Activated CD4-positive, alpha-beta T cell treated with anti-CD3 and anti-CD28 coated beads, Interleukin-2, amount 50 U/mL, for 16 hours (primary cell): ENCODE measurements around the gene KRTAP2-3.
"Not testable (repeated sequence)": the region's sequence is repeated elsewhere in the genome, so short reads cannot be mapped to it uniquely, and the experiment has no call there.

Source experiments
- DNase-seq: peaks from one replicate; pipeline ENCODE4 v3.0.0-alpha.2; 2020

The KRTAP2-3 gene

DNA sequence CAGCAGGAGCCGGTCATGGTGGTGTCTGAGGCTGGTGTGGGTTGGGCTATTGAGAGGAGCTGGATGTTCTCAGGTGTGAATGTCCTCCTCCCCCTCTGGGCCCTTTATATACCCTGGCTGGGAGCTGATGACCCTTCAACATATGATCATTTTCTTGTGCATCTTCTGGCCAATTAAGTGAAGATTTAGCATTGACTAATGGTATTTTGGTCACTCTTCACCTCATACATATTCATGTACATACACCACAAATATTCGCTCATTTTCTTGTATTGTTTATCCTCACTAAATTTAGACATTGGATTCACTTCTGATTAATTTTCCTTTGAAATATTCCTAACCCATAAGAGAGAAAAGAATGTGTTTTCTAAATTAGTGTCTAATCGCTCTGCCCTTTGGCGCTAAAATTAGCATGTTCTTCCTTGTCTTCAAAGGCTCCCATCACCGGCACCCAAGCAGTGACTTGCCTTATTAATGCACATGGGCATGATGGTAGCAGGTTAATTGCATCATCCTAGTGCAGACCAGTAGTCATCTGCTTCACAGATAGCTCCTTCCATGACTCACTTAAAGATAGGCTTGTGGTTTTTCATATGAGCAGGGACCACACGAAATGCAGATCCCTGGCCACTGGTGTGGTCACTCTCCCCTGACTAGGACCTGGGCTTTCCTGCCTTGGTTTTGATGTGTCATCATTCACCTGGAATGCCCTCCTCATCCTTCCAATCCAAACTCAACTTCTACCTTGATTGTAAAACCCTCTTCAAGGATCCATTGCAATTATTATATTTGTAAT is 6.1 kb upstream of the KRTAP2-3 start, which contains the start of gene KRTAP2-4:
Gene KRTAP2-4, minus strand, starts transcription at position 51 of the 796 bp plus-strand sequence. Its CDS starts 34 bp downstream, at position 17.
- DNase-seq: no peak

- DNase-seq: not testable (repeated sequence)
Observed at GRCh38 chr17:41065016-41065689, 5.2 kb upstream of the KRTAP2-3 start.

- DNase-seq: no peak
Observed at GRCh38 chr17:41064301-41064700, 4.4 kb upstream of the KRTAP2-3 start.

GRCh38 chr17:41063449-41063848 is 3.5 kb upstream of the KRTAP2-3 start:
- no peak for DNase-seq

GRCh38 chr17:41061964-41062363 is 2.0 kb upstream of the KRTAP2-3 start:
- DNase-seq: no peak

DNA sequence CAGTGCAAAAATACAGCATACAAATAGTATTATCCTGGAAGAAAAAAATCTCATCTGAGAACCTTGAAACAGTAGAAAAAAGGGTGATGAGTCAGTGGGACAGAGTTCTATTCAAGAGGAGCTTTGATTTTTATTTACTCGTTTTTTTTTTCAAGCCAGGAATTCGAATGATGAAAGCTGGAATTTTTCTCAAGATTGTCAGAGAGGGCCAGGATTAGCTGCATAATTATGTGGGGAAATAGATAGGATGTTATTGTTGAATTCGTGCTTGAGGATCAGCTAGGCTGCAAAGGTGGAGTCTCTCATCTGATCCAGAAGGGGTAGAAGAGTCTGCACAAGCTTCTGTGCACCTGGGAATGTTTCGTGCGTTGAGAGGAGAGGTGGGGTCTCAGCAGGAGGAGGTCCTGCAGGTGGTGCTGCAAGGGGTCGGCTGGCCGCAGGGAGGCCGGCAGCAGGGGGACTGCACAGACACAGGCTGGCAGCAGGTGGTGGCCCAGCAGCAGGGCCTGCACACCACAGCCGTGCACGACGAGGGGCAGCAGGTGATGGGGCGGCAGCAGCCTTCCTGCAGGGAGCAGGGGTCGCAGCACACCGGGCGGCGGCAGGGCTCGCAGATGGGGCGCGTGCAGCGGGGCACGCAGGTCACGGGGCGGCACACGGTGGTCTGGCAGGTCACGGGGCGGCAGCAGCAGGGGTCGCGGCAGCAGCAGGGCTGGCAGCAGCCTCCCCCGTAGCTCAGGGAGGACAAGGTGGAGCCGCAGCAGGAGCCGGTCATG is 450 bp downstream of the KRTAP2-3 start:
- DNase-seq: not testable (repeated sequence)

GRCh38 chr17:41058741-41059140 is 1.2 kb downstream of the KRTAP2-3 start:
- no peak for DNase-seq

GRCh38 chr17:41057547-41057946 is 2.4 kb downstream of the KRTAP2-3 start:
- DNase-seq: no peak

DNA sequence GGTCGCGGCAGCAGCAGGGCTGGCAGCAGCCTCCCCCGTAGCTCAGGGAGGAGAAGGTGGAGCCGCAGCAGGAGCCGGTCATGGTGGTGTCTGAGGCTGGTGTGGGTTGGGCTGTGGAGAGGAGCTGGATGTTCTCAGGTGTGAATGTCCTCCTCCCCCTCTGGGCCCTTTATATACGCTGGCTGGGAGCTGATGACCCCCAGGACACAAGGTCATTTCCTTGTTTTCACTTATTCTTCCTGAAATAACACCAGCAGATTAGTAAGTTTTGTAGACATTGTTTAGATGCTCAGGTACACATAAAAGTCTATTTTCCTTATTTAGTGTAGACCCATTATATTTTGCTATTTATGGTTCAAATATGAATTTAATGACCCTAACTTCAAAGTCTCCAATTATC is 4.8 kb downstream of the KRTAP2-3 start, which contains the start of gene KRTAP2-2:
Gene KRTAP2-2, minus strand, starts transcription at position 101 of the 400 bp plus-strand sequence. Its CDS starts 19 bp downstream, at position 82.
- DNase-seq: not testable (repeated sequence)

DNA sequence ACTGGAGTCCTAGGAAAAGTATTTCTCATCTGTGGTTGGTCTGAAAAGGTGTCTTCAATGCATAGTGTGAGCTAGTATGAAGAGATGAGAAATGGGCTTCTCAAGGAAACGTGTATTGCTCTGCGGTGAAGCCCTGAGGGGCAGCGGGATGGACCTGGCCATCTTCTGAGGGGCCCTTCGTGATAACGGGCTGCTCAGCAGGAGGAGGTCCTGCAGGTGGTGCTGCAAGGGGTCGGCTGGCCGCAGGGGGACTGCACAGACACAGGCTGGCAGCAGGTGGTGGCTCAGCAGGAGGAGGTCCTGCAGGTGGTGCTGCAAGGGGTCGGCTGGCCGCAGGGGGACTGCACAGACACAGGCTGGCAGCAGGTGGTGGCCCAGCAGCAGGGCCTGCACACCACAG is 5.4 kb downstream of the KRTAP2-3 start:
- DNase-seq: not testable (repeated sequence)

DNA sequence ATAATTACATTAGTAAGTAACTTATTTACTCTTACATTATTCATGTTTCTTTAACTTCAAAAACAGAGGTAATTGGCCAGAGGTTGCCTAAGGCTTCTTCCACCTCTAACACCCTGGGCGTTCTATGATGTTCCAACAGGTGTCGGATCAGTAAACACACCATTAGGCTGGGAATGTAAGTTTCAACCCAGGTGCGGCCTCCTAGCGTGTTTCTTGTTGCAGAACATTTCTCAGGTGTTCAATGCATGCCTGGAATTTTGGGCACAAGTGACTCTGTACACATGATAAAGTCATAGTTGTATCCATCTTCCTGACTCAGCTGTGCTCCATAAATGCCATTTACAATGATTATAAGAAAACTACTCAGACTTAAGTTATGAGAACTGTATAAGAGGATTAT is 5.9 kb downstream of the KRTAP2-3 start:
- DNase-seq: no peak

- no peak for DNase-seq
Observed at GRCh38 chr17:41052566-41052965, 7.3 kb downstream of the KRTAP2-3 start.

GRCh38 chr17:41049110-41049509 is 10.8 kb downstream of the KRTAP2-3 start:
- DNase-seq: no peak

- DNase-seq: no peak
Observed at GRCh38 chr17:41048441-41048840, 11.5 kb downstream of the KRTAP2-3 start.

DNA sequence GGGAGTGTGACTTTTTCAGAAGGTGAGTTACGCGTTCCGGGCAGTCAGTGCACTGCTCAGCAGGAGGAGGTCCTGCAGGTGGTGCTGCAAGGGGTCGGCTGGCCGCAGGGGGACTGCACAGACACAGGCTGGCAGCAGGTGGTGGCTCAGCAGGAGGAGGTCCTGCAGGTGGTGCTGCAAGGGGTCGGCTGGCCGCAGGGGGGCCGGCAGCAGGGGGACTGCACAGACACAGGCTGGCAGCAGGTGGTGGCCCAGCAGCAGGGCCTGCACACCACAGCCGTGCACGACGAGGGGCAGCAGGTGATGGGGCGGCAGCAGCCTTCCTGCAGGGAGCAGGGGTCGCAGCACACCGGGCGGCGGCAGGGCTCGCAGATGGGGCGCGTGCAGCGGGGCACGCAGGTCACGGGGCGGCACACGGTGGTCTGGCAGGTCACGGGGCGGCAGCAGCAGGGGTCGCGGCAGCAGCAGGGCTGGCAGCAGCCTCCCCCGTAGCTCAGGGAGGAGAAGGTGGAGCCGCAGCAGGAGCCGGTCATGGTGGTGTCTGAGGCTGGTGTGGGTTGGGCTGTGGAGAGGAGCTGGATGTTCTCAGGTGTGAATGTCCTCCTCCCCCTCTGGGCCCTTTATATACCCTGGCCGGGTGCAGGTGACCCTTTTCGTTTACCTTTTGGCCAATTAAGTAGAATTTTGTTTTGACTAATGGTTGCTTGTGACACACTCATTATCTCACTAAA is 13.0 kb downstream of the KRTAP2-3 start, which contains the start of gene KRTAP2-1:
Gene KRTAP2-1, minus strand, starts transcription at position 582 of the 731 bp plus-strand sequence. Its CDS starts 49 bp downstream, at position 533.
- DNase-seq: not testable (repeated sequence)

- DNase-seq: no peak
Observed at GRCh38 chr17:41042953-41043352, 17.0 kb downstream of the KRTAP2-3 start.

- not testable (repeated sequence) for DNase-seq
Observed at GRCh38 chr17:41040783-41041571, 18.9 kb downstream of the KRTAP2-3 start, which contains the start of gene KRTAP1-1. Gene KRTAP1-1 (minus strand): TSS chr17:41041450. CDS start chr17:41041397, 53 bp downstream.

DNA sequence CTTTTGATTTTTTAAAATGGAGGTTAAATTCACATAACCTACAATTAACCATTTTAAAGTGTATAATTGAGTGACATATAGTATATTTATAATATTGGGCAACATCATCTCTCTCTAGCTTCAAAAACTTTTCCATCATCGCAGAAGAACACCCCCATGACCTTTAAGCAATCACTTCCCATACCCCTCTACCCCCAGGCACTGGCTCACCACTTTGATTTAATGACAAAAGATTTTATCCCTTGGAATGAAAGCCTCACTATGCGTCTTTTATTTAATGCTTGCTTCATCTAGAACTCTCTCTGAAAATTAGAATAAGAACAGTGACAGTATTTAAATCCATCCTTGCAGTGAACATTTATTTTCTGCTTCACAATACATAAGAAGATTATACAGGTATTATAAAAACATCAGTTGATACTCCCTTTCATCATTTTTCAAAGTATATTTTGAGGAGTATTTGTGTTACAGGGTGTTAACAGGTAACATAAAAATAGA is 22.0 kb downstream of the KRTAP2-3 start:
- DNase-seq: no peak

- DNase-seq: not testable (repeated sequence)
Observed at GRCh38 chr17:41034346-41034935, 25.5 kb downstream of the KRTAP2-3 start, which contains the start of gene KRTAP1-3. Gene KRTAP1-3 (minus strand): TSS chr17:41034874. CDS start chr17:41034821, 53 bp downstream.

DNA sequence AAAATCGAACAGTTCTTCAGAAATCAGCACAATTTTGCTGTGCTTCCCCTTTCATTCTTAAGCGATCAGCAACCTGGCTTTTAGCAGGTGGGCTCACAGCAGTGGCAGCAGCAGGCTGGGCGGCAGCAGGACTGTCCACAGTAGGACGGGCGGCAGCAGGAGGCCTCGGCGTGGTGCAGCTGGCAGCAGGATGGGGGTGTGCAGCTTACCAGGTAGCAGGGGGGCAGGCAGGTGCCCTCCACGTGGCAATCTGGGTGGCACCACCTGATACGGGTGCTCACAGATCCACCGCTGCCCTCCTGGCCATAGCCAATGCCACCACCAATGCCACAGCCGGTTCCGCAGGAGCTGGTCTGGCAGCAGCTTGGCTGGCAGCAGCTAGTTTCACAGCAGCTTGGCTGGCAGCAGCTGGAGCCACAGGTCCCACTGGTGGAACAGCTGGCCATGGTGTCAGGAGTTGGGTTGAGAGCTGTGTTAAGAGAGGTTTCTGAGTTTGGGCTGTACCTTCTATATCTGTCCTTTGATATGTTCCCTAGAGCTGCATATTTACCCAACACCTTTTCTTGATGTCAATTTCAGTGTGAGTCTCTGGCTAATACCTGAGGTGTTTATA is 30.2 kb downstream of the KRTAP2-3 start, which contains the start of gene KRTAP1-4:
Gene KRTAP1-4, minus strand, starts transcription at position 563 of the 613 bp plus-strand sequence. Its CDS starts 117 bp downstream, at position 446.
- no peak for DNase-seq
